H1 (cell line): Measurements from ENCODE around the gene NAIF1. TPM values are rescaled to one million over a fixed set of nuclear protein-coding genes. Genes with fewer than 3 reads are reported as not detected.

Experiments used
- CTCF ChIA-PET: fragments of 300-600 bp; sonication (Branson Sonifier 250); formaldehyde crosslinking; loops from one replicate; lab custom pipeline; 2021; ENCODE audit not compliant: partially characterized antibody; lab: Charles Lee
- POLR2A ChIA-PET: fragments of 300-600 bp; sonication (Branson Sonifier 250); formaldehyde crosslinking; loops from one replicate; lab custom pipeline; 2021; ENCODE audit warnings: inconsistent platforms; ENCODE audit not compliant: partially characterized antibody; lab: Charles Lee
- DNase-seq, 2 experiments: peaks; one replicate each; pipeline versions ENCODE4 v3.0.0 to v3.0.0-alpha.2; 2010 to 2022; ENCODE audit warnings: low spot score in 2 of 2, low read depth in 1 of 2, mixed read lengths in 1 of 2
- FAIRE-seq: peaks from 2 replicates; lab custom pipeline; 2011; peaks lifted over from hg19 to GRCh38; lab: Jason Lieb, UNC
- H2AFZ ChIP-seq: 2 replicates; pipeline ENCODE4 v1.8.1; 2012; ENCODE audit warnings: low read length, inconsistent platforms
- H2AK5ac ChIP-seq: 2 replicates; pipeline ENCODE4 v1.6.1; 2013; ENCODE audit warnings: low read depth, low read length
- H2BK120ac ChIP-seq: replicated peaks from 2 replicates; pipeline ENCODE3; 2013; ENCODE audit warnings: low read depth, low read length, inconsistent platforms
- H2BK12ac ChIP-seq: 2 replicates; pipeline ENCODE4 v1.6.1; 2013; ENCODE audit warnings: low read depth, low read length
- H2BK15ac ChIP-seq: 2 replicates; pipeline ENCODE4 v1.6.1; 2013; ENCODE audit warnings: low read length
- H2BK20ac ChIP-seq: 2 replicates; pipeline ENCODE4 v1.6.1; 2013; ENCODE audit warnings: low read length
- H2BK5ac ChIP-seq: 2 replicates; pipeline ENCODE4 v1.6.1; 2013; ENCODE audit warnings: low read depth, low read length
- H3K14ac ChIP-seq: 2 replicates; pipeline ENCODE4 v1.6.1; 2013; ENCODE audit warnings: inconsistent platforms; ENCODE audit not compliant: insufficient read length
- H3K18ac ChIP-seq: 2 replicates; pipeline ENCODE4 v1.6.1; 2013; ENCODE audit warnings: low read length; ENCODE audit errors: extremely low read depth
- H3K23ac ChIP-seq: 2 replicates; pipeline ENCODE4 v1.6.1; 2013; ENCODE audit warnings: inconsistent platforms; ENCODE audit not compliant: insufficient read length
- H3K23me2 ChIP-seq: 2 replicates; pipeline ENCODE4 v1.6.1; 2013; ENCODE audit warnings: low read depth, low read length
- H3K27ac ChIP-seq: 2 replicates; pipeline ENCODE4 v1.6.1; 2011; ENCODE audit warnings: low read depth, low read length, inconsistent platforms
- H3K27me3 ChIP-seq, 4 experiments: replicated peaks in 1 of 4; 1 replicate in 1 of 4; 2 replicates in 3 of 4; pipeline versions ENCODE4 v1.6.1 to v1.8.1; 2011 to 2013; ENCODE audit warnings: low read length in 3 of 4, mild to moderate bottlenecking in 3 of 4, inconsistent platforms in 2 of 4, mixed read lengths in 2 of 4, moderate library complexity in 1 of 4; ENCODE audit not compliant: control insufficient read depth in 3 of 4, insufficient read depth in 3 of 4; ENCODE audit errors: extremely low read depth in 1 of 4
- H3K36me3 ChIP-seq, 4 experiments: 2 replicates each; pipeline versions ENCODE4 v1.6.1 to v1.8.1; 2011 to 2013; ENCODE audit warnings: mild to moderate bottlenecking in 4 of 4, low read length in 3 of 4, moderate library complexity in 2 of 4, control low read depth in 1 of 4, inconsistent platforms in 1 of 4; ENCODE audit not compliant: insufficient read depth in 4 of 4, control insufficient read depth in 2 of 4
- H3K4ac ChIP-seq: replicated peaks from 2 replicates; pipeline ENCODE3; 2013; ENCODE audit warnings: low read length, low read depth, mixed read lengths, inconsistent platforms; ENCODE audit not compliant: insufficient read length
- H3K4me1 ChIP-seq, 4 experiments: replicated peaks in 1 of 4; 1 replicate in 1 of 4; 2 replicates in 3 of 4; pipeline versions ENCODE4 v1.6.1 to v1.8.1; 2011 to 2013; ENCODE audit warnings: low read length in 3 of 4, inconsistent platforms in 2 of 4, mixed read lengths in 1 of 4; ENCODE audit not compliant: insufficient read depth in 4 of 4, control insufficient read depth in 3 of 4
- H3K4me2 ChIP-seq, 2 experiments: 2 replicates each; pipeline versions ENCODE4 v1.6.1 to v1.8.1; 2011 to 2013; ENCODE audit warnings: low read depth in 2 of 2, low read length in 2 of 2, control low read depth in 1 of 2, inconsistent platforms in 1 of 2, mild to moderate bottlenecking in 1 of 2; ENCODE audit not compliant: insufficient read depth in 1 of 2
- H3K4me3 ChIP-seq, 4 experiments: fragments of 200-600, 300-600 bp in 1 of 4; sonication (generic), shearing (Covaris generic), sonication (Bioruptor Twin) in 1 of 4; 2 replicates each; pipeline versions ENCODE4 v1.5.1 to v1.8.1; 2011 to 2016; ENCODE audit warnings: low read length in 4 of 4, low read depth in 3 of 4, control low read depth in 2 of 4, inconsistent platforms in 2 of 4, mild to moderate bottlenecking in 2 of 4, mixed read lengths in 1 of 4, moderate library complexity in 1 of 4; ENCODE audit not compliant: insufficient read depth in 2 of 4; ENCODE audit errors: extremely low read depth in 1 of 4
- H3K56ac ChIP-seq: replicated peaks from 2 replicates; pipeline ENCODE3; 2013; ENCODE audit warnings: low read depth, mild to moderate bottlenecking, mixed read lengths, low read length, inconsistent platforms; ENCODE audit not compliant: insufficient read length
- H3K79me1 ChIP-seq: 2 replicates; pipeline ENCODE4 v1.6.1; 2013; ENCODE audit warnings: low read depth, low read length, control low read depth
- H3K79me2 ChIP-seq, 2 experiments: 2 replicates each; pipeline versions ENCODE4 v1.6.1 to v1.8.1; 2012 to 2013; ENCODE audit warnings: low read length in 2 of 2, mild to moderate bottlenecking in 2 of 2, inconsistent platforms in 1 of 2; ENCODE audit not compliant: insufficient read depth in 2 of 2, control insufficient read depth in 1 of 2
- H3K9ac ChIP-seq, 4 experiments: replicated peaks in 1 of 4; 1 replicate in 1 of 4; 2 replicates in 3 of 4; pipeline versions ENCODE4 v1.6.1 to v1.8.1; 2011 to 2013; ENCODE audit warnings: low read depth in 3 of 4, low read length in 3 of 4, control low read depth in 2 of 4, mild to moderate bottlenecking in 2 of 4, moderate library complexity in 2 of 4, inconsistent platforms in 1 of 4; ENCODE audit errors: extremely low read depth in 1 of 4
- H3K9me3 ChIP-seq, 2 experiments: 2 replicates each; pipeline versions ENCODE4 v1.6.1 to v1.8.1; 2012 to 2013; ENCODE audit warnings: mild to moderate bottlenecking in 2 of 2, moderate library complexity in 2 of 2, control low read depth in 1 of 2, inconsistent platforms in 1 of 2, low read depth in 1 of 2, low read length in 1 of 2, mixed read lengths in 1 of 2; ENCODE audit not compliant: insufficient read depth in 2 of 2
- H4K20me1 ChIP-seq, 2 experiments: replicated peaks in 1 of 2; 2 replicates each; pipeline versions ENCODE3 to v1.8.1; 2011 to 2013; ENCODE audit warnings: inconsistent platforms in 2 of 2, low read length in 2 of 2, mild to moderate bottlenecking in 1 of 2; ENCODE audit not compliant: insufficient read depth in 2 of 2, control insufficient read depth in 1 of 2
- H4K5ac ChIP-seq: 2 replicates; pipeline ENCODE4 v1.6.1; 2013; ENCODE audit warnings: low read length, low read depth, mixed read lengths, inconsistent platforms; ENCODE audit not compliant: insufficient read length
- H4K8ac ChIP-seq: 2 replicates; pipeline ENCODE4 v1.8.0; 2013; ENCODE audit warnings: mild to moderate bottlenecking, moderate library complexity, low read length, inconsistent platforms; ENCODE audit not compliant: insufficient read depth; ENCODE audit errors: extremely low read depth
- H4K91ac ChIP-seq: replicated peaks from 2 replicates; pipeline ENCODE3; 2013; ENCODE audit warnings: low read length, mixed read lengths, inconsistent platforms; ENCODE audit not compliant: insufficient read length
- BACH1 ChIP-seq: IDR thresholded peaks from 2 replicates; pipeline ENCODE4 v1.6.1; 2012; ENCODE audit warnings: low read length, improper control_type of control experiment
- CBX5 ChIP-seq: fragments of 300-800, 300-1000 bp; sonication (generic); IDR thresholded peaks from 2 replicates; pipeline ENCODE4 v1.7.1; 2016; ENCODE audit warnings: antibody characterized with exemption, low read length, low read depth
- JUND ChIP-seq: IDR thresholded peaks from 2 replicates; pipeline ENCODE4 v1.6.1; 2011; ENCODE audit warnings: mild to moderate bottlenecking, improper control_type of control experiment, low read length
- KDM4A ChIP-seq: IDR thresholded peaks from one replicate; pipeline ENCODE4 v1.7.1; 2012; ENCODE audit warnings: low read depth, mild to moderate bottlenecking, moderate library complexity, low read length, inconsistent platforms; ENCODE audit not compliant: severe bottlenecking
- RFX5 ChIP-seq: IDR thresholded peaks from 2 replicates; pipeline ENCODE4 v1.6.1; 2011; ENCODE audit warnings: low read depth, low read length, improper control_type of control experiment, borderline replicate concordance
- TEAD4 ChIP-seq: IDR thresholded peaks from 2 replicates; pipeline ENCODE4 v1.6.1; 2012; ENCODE audit warnings: low read depth, low read length, inconsistent platforms, mixed read lengths
- ZNF274 ChIP-seq: IDR thresholded peaks from 2 replicates; pipeline ENCODE4 v1.7.0; 2012; ENCODE audit warnings: low read length, borderline replicate concordance; ENCODE audit errors: extremely low read depth
- WGBS, 2 experiments: shearing (Covaris generic) in 1 of 2; methylation state at CpG; one replicate each; pipeline versions ENCODE4 v1.1.6 to v1.1.7; 2013 to 2015; ENCODE audit warnings: low lambda C conversion rate in 2 of 2, mixed read lengths in 2 of 2, inconsistent platforms in 1 of 2, low coverage in 1 of 2, missing lambda C conversion rate in 1 of 2; ENCODE audit not compliant: insufficient replicate concordance in 2 of 2, insufficient coverage in 1 of 2, insufficient read length in 1 of 2; ENCODE audit errors: extremely low coverage in 1 of 2, missing lambda C conversion rate in 1 of 2; 5-methylcytosine and 5-hydroxymethylcytosine counted together
- polyA plus RNA-seq, 7 experiments: library from polyadenylated mRNA; depleted of rRNA in 3 of 7; stranded (reverse) in 5 of 7; unstranded in 2 of 7; fragments of >200 nt in 5 of 7; fragments of 200-250 nt in 2 of 7; gene quantifications; 1 replicate in 5 of 7; 2 replicates in 1 of 7; 4 replicates in 1 of 7; pipeline versions ENCODE4 v1.2.1 to v1.2.3, GENCODE V29; 2011 to 2013; ENCODE audit warnings: missing spikeins in 2 of 7, mixed read lengths in 2 of 7
- total RNA-seq: library from RNA; stranded (reverse); fragmentation: NEBNext Ultra II Directional; extraction: Animal tissue kit (Norgen Biotek cat#: 25700); gene quantifications from 2 replicates; pipeline ENCODE4 v1.2.1, GENCODE V29; 2021

The NAIF1 gene
- total and polyA plus RNA-seq, 2 of the 8 experiments (the other 6 are each of a cell fraction or from before 2014, with no cell fraction given), result 8.7 to 9.0 TPM

- Histone ChIP-seq H3K4ac (no peak overlapping the region), H3K79me1 (no peaks in the 10 kb centered on the region), H4K8ac (0 out of 2 replicates have a peak overlapping the region, but pooled peaks have one; percentile 5), H3K79me2 (no peaks in the 10 kb centered on the region), H2AFZ (no peak overlapping the region), H4K20me1 (peaks cover 3 to 10% of the 10 kb centered on the region in 2 experiments), H2BK5ac (no peak overlapping the region), H3K27ac (no peak overlapping the region), H3K23me2 (no peaks in the 10 kb centered on the region), H4K91ac (no peak overlapping the region), H4K5ac (no peak overlapping the region), H2AK5ac (no peak overlapping the region), H3K4me2 (no peak overlapping the region), H3K23ac (no peak overlapping the region), H3K9ac (no peak overlapping the region), H3K36me3 (peaks cover 0 to 3% (median 0%) of the 10 kb centered on the region in 4 experiments; a peak in 3 of 8 replicates), H3K18ac (no peak overlapping the region), H3K4me3 (no peak overlapping the region), H2BK20ac (no peak overlapping the region), H3K4me1 (peaks cover 0 to 4% (median under 1%) of the 10 kb centered on the region in 4 experiments; a peak in 3 of 7 replicates), H3K14ac (no peak overlapping the region), H2BK120ac (no peak overlapping the region), H3K9me3 (no peaks in the 10 kb centered on the region), H2BK12ac (no peak overlapping the region), H3K27me3 (no peaks in the 10 kb centered on the region), H3K56ac (no peak overlapping the region), H2BK15ac (no peak overlapping the region)
- TF ChIP-seq KDM4A (no peak), RFX5 (no peak), ZNF274 (no peak), CBX5 (no peak), BACH1 (no peak), JUND (no peak), TEAD4 (no peak)
- DNase-seq, result no peak
- ChIA-PET POLR2A (interaction anchor here (0.6 to 5.9 kb wide), 6 partner anchors 10 to 548 kb away, joined by 3 to 119 read pairs (median 4); partner anchors contain the start of gene PTGES2), CTCF (interaction anchor here (0.5 to 9.1 kb wide), 14 partner anchors 9 to 173 kb away, joined by 3 to 114 read pairs (median 8); partner anchors contain the start of genes NAIF1, PTGES2 and SLC25A25)
- 89% methylated on average over 26 of the region's 26 CpGs; no CpG with 5 or more reads in 1 of the 2 experiments for WGBS, 2 experiments
- no peak for FAIRE-seq
Observed at GRCh38 chr9:128115187-128116103, 48.3 kb upstream of the NAIF1 start.
